Right renal cortex interstitium (tissue), 3 donors: ENCODE data around the gene RHOF. TPM values are rescaled to one million over a fixed set of nuclear protein-coding genes. Genes with fewer than 3 reads are reported as not detected.

Experiments
- DNase-seq, 3 donors: peaks; one replicate each; pipeline ENCODE4 v3.0.0-alpha.2; 2013; ENCODE audit warnings: low read depth in 3 of 3, low spot score in 2 of 3
- polyA plus RNA-seq, 3 donors: library from polyadenylated mRNA; unstranded; fragments of 120-200 nt; gene quantifications; one replicate each; pipeline ENCODE4 v1.2.1, GENCODE V29; 2013; ENCODE audit not compliant: insufficient read length in 3 of 3

Gene RHOF
- 1 to 10 TPM; 8.9 to 9.6 (median 9.1) TPM for polyA plus RNA-seq

- no peak for DNase-seq
Measured at GRCh38 chr12:121793440-121793837, at the start of gene RHOF. RHOF (minus strand) TSS chr12:121793688; CDS start chr12:121793633, 55 bp downstream.

- DNase-seq, result no peak
Measured at GRCh38 chr12:121839993-121840761, 46.7 kb upstream of the RHOF start.

GRCh38 chr12:121839106-121839992 is 45.9 kb upstream of the RHOF start:
- DNase-seq, result peak; percentile 90 to 94 (median 91)

GRCh38 chr12:121838126-121838525 is 44.6 kb upstream of the RHOF start:
- no peak for DNase-seq

- no peak for DNase-seq
Measured at GRCh38 chr12:121837680-121838079, 44.2 kb upstream of the RHOF start.

- DNase-seq, result no peak
Measured at GRCh38 chr12:121831571-121832245, 38.2 kb upstream of the RHOF start.

GRCh38 chr12:121830588-121831265 is 37.2 kb upstream of the RHOF start:
- DNase-seq, result no peak

GRCh38 chr12:121830134-121830533 is 36.6 kb upstream of the RHOF start:
- no peak for DNase-seq

- no peak for DNase-seq
Measured at GRCh38 chr12:121829250-121829918, 35.9 kb upstream of the RHOF start.

GRCh38 chr12:121828826-121829225 is 35.3 kb upstream of the RHOF start:
- no peak for DNase-seq

- DNase-seq, result no peak
Measured at GRCh38 chr12:121828306-121828705, 34.8 kb upstream of the RHOF start.

- no peak for DNase-seq
Measured at GRCh38 chr12:121827351-121828099, 34.0 kb upstream of the RHOF start.

GRCh38 chr12:121826318-121827150 is 33.0 kb upstream of the RHOF start:
- DNase-seq, result no peak

- no peak for DNase-seq
Measured at GRCh38 chr12:121825041-121825523, 31.6 kb upstream of the RHOF start.

- DNase-seq, result no peak
Measured at GRCh38 chr12:121823727-121824115, 30.2 kb upstream of the RHOF start.

- no peak for DNase-seq
Measured at GRCh38 chr12:121823101-121823726, 29.7 kb upstream of the RHOF start.

- no peak for DNase-seq
Measured at GRCh38 chr12:121822393-121823100, 29.1 kb upstream of the RHOF start.
